ENCODE data around the gene APOBEC4. TPM values are rescaled to one million over a fixed set of nuclear protein-coding genes. Genes with fewer than 3 reads are reported as not detected.
"Not testable (repeated sequence)": the region's sequence is repeated elsewhere in the genome, so short reads cannot be mapped to it uniquely, and the experiment has no call there.

APOBEC4 gene
- total RNA-seq, 1 donor = not detected

DNA sequence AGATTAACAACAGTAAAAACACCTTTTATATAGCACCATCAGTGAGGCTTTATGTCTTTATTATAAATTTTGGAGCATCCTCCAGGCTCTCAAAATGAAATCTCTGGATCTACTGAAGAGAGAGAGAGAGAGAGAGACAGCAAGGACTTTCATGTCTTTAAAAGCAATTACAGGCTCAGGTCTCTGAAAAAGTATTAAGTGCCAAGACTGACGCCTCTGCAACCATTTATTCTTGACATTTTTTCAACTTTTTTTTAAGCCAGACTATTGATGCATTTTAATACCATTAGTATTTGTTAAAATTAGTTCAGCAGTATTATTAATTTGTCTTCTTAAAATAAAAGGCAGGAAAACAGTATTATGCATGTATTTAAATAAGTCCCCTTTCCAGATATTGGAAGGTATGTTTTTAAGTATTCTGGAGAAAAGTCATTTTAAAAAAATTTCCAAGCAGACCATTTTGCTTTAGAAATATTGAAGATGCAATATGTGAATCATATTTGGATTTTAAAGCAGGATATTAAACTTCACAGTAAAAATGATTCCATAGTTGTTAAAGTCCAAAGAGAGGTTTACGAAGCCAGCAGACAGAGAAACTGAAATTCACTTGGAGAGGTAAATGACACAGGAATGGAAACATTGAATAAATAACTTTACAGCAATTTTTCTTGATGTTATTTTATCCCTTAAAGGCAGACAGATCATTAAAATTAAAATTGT is 35.4 kb upstream of the APOBEC4 start:
- no peak overlapping the region for H3K27ac ChIP-seq (ENCODE audit: low read depth, low read length)
- H3K9me3 ChIP-seq (ENCODE audit: low read depth, low read length) = no peaks in the 10 kb centered on the region
- no peak overlapping the region for H2AFZ ChIP-seq (ENCODE audit: low read length)
- H3K27me3 ChIP-seq (ENCODE audit: insufficient read depth, low read length) = no peaks in the 10 kb centered on the region
- no peak overlapping the region for H3K4me2 ChIP-seq (ENCODE audit: insufficient read depth, low read length)
- DNase-seq (ENCODE audit: insufficient read length, low spot score, missing footprints) = no peak
- no peaks in the 10 kb centered on the region for H4K20me1 ChIP-seq (ENCODE audit: insufficient read depth, low read length)
- TF ChIP-seq, protein P1, sequence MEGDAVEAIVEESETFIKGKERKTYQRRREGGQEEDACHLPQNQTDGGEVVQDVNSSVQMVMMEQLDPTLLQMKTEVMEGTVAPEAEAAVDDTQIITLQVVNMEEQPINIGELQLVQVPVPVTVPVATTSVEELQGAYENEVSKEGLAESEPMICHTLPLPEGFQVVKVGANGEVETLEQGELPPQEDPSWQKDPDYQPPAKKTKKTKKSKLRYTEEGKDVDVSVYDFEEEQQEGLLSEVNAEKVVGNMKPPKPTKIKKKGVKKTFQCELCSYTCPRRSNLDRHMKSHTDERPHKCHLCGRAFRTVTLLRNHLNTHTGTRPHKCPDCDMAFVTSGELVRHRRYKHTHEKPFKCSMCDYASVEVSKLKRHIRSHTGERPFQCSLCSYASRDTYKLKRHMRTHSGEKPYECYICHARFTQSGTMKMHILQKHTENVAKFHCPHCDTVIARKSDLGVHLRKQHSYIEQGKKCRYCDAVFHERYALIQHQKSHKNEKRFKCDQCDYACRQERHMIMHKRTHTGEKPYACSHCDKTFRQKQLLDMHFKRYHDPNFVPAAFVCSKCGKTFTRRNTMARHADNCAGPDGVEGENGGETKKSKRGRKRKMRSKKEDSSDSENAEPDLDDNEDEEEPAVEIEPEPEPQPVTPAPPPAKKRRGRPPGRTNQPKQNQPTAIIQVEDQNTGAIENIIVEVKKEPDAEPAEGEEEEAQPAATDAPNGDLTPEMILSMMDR (IDR thresholded peaks at IDR 0.05; ENCODE audit: extremely low read depth, low read depth, low read length) = no peak
- no peaks in the 10 kb centered on the region for H3K4me1 ChIP-seq (ENCODE audit: insufficient read depth, low read length)
- no peaks in the 10 kb centered on the region for H3K36me3 ChIP-seq (ENCODE audit: insufficient read depth, low read length)
- no peak overlapping the region for H3K4me3 ChIP-seq (ENCODE audit: insufficient read depth, low read length)
- H3K79me2 ChIP-seq (ENCODE audit: insufficient read depth, low read length) = no peaks in the 10 kb centered on the region

DNA sequence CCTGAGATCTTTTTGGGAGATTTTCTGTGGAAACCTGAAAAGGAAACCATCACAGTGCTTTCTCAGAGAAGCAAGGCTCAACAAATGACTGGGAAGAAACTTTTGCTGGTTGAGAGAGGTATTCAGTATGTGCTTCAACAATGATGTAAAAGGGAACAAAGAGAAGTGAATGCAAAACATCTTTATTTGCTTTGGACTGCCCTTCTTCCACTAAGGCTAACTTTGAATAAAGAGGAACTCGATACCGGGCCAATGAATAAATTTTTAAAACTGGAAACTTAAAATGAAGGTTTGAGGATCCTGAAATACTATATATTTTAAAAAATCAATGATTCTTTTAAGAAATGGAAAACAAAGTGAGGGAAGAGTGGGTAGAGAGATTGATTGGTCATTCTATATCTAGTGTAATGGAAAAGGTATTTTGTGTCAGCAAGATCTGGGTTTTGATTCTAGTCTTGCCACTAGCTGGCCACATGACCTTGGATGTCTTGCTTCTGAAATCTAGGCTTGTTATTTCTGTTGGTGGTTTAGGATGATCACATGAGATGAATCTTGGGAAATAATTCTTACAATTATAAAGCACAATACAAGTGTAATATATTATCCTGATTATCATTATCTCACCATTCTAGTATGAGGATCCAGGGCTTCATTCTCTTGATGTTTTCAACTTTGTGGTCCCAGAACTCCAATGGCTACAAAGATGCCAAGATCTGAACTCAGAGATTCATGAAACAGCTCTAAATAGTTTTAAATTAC is 34.6 kb upstream of the APOBEC4 start:
- H3K36me3 ChIP-seq (ENCODE audit: insufficient read depth, low read length) = no peaks in the 10 kb centered on the region
- H3K27ac ChIP-seq (ENCODE audit: low read depth, low read length) = no peak overlapping the region
- H4K20me1 ChIP-seq (ENCODE audit: insufficient read depth, low read length) = no peaks in the 10 kb centered on the region
- TF ChIP-seq, protein P1 (IDR thresholded peaks at IDR 0.05; ENCODE audit: extremely low read depth, low read depth, low read length) = no peak
- DNase-seq (ENCODE audit: insufficient read length, low spot score, missing footprints) = no peak
- H3K4me3 ChIP-seq (ENCODE audit: insufficient read depth, low read length) = no peak overlapping the region
- no peaks in the 10 kb centered on the region for H3K9me3 ChIP-seq (ENCODE audit: low read depth, low read length)
- no peaks in the 10 kb centered on the region for H3K4me1 ChIP-seq (ENCODE audit: insufficient read depth, low read length)
- no peak overlapping the region for H2AFZ ChIP-seq (ENCODE audit: low read length)
- H3K4me2 ChIP-seq (ENCODE audit: insufficient read depth, low read length) = no peak overlapping the region
- no peaks in the 10 kb centered on the region for H3K27me3 ChIP-seq (ENCODE audit: insufficient read depth, low read length)
- no peaks in the 10 kb centered on the region for H3K79me2 ChIP-seq (ENCODE audit: insufficient read depth, low read length)

DNA sequence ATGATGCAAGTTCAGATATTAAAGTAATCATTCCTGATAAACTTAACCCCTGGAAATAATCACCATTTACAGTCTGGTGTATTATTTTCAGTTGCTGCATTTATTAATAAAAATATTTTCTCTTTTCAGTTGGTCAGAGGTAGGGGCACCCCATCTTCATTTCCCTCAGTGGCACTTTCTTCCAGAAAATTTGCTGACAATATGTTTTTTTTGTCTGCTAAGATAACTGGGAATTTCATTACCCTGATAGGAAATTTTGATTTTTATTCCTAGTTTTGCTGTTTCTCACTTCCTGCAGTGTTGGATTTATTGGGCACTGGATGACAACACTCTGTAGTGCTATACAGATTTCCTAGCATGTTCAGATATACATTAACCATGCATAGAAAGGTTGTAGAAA is 33.1 kb upstream of the APOBEC4 start:
- Histone ChIP-seq H3K9me3 (ENCODE audit: low read depth, low read length) (no peaks in the 10 kb centered on the region), H3K4me2 (ENCODE audit: insufficient read depth, low read length) (no peak overlapping the region), H3K79me2 (ENCODE audit: insufficient read depth, low read length) (no peaks in the 10 kb centered on the region), H3K27ac (ENCODE audit: low read depth, low read length) (no peak overlapping the region), H3K36me3 (ENCODE audit: insufficient read depth, low read length) (no peaks in the 10 kb centered on the region), H3K4me1 (ENCODE audit: insufficient read depth, low read length) (no peaks in the 10 kb centered on the region), H2AFZ (ENCODE audit: low read length) (no peak overlapping the region), H3K4me3 (ENCODE audit: insufficient read depth, low read length) (no peak overlapping the region), H3K27me3 (ENCODE audit: insufficient read depth, low read length) (no peaks in the 10 kb centered on the region), H4K20me1 (ENCODE audit: insufficient read depth, low read length) (no peaks in the 10 kb centered on the region)
- DNase-seq (ENCODE audit: insufficient read length, low spot score, missing footprints) = no peak
- TF ChIP-seq, protein P1 (IDR thresholded peaks at IDR 0.05; ENCODE audit: extremely low read depth, low read depth, low read length) = no peak

DNA sequence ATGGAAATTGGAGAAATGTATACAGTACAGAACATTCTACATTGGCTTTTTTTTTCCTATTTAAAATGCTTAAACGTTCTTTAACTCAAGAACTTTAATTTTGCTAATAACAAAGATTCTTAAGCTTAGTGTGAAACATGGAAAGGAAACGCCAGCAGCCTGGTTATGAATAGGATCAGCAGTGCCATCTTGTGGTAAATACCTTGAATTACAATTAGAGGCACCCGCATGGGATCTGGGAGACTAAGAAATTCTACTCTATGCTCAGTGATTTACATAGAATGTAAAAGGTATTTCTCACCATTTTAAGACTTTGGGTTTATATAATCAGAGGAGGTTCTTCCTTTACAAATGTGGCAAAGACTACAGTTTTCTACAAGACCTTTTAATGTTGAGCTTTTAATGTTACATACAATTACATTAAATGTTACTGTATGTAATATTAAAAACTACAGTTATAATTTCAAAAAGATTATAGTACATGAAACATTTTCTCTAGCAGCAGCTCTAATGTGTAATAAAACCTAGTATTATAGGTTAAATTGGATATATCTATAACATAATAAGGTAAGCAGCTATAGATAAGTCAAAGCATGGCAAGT is 32.1 kb upstream of the APOBEC4 start:
- Histone ChIP-seq H3K27me3 (ENCODE audit: insufficient read depth, low read length) (no peaks in the 10 kb centered on the region), H3K4me2 (ENCODE audit: insufficient read depth, low read length) (no peak overlapping the region), H3K9me3 (ENCODE audit: low read depth, low read length) (no peaks in the 10 kb centered on the region), H4K20me1 (ENCODE audit: insufficient read depth, low read length) (no peaks in the 10 kb centered on the region), H3K79me2 (ENCODE audit: insufficient read depth, low read length) (no peaks in the 10 kb centered on the region), H3K27ac (ENCODE audit: low read depth, low read length) (no peak overlapping the region), H3K4me1 (ENCODE audit: insufficient read depth, low read length) (no peaks in the 10 kb centered on the region), H3K36me3 (ENCODE audit: insufficient read depth, low read length) (no peaks in the 10 kb centered on the region), H2AFZ (ENCODE audit: low read length) (no peak overlapping the region), H3K4me3 (ENCODE audit: insufficient read depth, low read length) (no peak overlapping the region)
- peak; percentile 49 for DNase-seq (ENCODE audit: insufficient read length, low spot score, missing footprints)
- TF ChIP-seq, protein P1 (IDR thresholded peaks at IDR 0.05; ENCODE audit: extremely low read depth, low read depth, low read length) = peak; percentile 73

DNA sequence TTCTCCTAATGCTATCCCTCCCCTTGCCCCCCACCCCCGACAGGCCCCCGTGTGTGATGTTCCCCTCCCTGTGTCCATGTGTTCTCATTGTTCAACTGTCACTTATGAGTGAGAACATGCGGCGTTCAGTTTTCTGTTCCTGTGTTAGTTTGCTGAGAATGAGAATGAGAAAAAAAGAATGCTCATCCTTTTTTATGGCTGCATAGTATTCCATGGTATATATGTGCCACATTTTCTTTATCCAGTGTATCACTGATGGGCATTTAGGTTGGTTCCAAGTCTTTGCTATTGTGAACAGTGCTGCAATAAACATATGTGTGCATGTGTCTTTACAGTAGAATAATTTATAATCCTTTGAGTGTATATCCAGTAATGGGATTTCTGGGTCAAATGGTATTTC is 26.2 kb upstream of the APOBEC4 start:
- H2AFZ ChIP-seq (ENCODE audit: low read length); H3K27ac ChIP-seq (ENCODE audit: low read depth, low read length); H4K20me1 ChIP-seq (ENCODE audit: insufficient read depth, low read length); H3K9me3 ChIP-seq (ENCODE audit: low read depth, low read length); H3K79me2 ChIP-seq (ENCODE audit: insufficient read depth, low read length); H3K4me3 ChIP-seq (ENCODE audit: insufficient read depth, low read length); H3K27me3 ChIP-seq (ENCODE audit: insufficient read depth, low read length); H3K4me2 ChIP-seq (ENCODE audit: insufficient read depth, low read length); H3K36me3 ChIP-seq (ENCODE audit: insufficient read depth, low read length); DNase-seq (ENCODE audit: insufficient read length, low spot score, missing footprints); H3K4me1 ChIP-seq (ENCODE audit: insufficient read depth, low read length): not testable (repeated sequence)

Measured in osteoblast (primary cell).